Spleen (tissue), 7 donors: ENCODE measurements around the gene LOXL1.

Experiments used
- CTCF ChIP-seq, 11 experiments: fragments of 200-600 bp in 7 of 11; fragments of 450-650 bp in 4 of 11; sonication (generic) in 4 of 11; IDR thresholded peaks in 8 of 11; conservative IDR thresholded peaks in 3 of 11; 1 replicate in 7 of 11; 2 replicates in 4 of 11; pipeline versions ENCODE4 v1.4.0 to v1.8.0; 2016 to 2021; ENCODE audit warnings: antibody characterized with exemption in 11 of 11, inconsistent platforms in 4 of 11, mild to moderate bottlenecking in 1 of 11
- POLR2A ChIP-seq, 3 donors: fragments of 450-650 bp; IDR thresholded peaks; one replicate each; pipeline ENCODE4 v1.5.1; 2017; ENCODE audit warnings: antibody characterized with exemption in 3 of 3, mild to moderate bottlenecking in 1 of 3
- donor health status: DM: no; HTN: no; CAD: no; lungs with moderate emphysema.
- donor health status: DM: no; HTN: no; CAD: no.
- donor health status: DM: no; HTN: no; CAD: no.

GRCh38 chr15:73952171-73952912 lies 26.1 kb downstream of the LOXL1 start:
- TF ChIP-seq CTCF (IDR thresholded peaks at IDR 0.05 in 8 of 11, conservative IDR thresholded peaks at IDR 0.05 in 3 of 11), result no peak
- no peak for TF ChIP-seq POLR2A (IDR thresholded peaks at IDR 0.05)
